ENCODE results near the gene OPCML. TPM values are rescaled to one million over a fixed set of nuclear protein-coding genes. Genes with fewer than 3 reads are reported as not detected.

The OPCML gene
- total RNA-seq, 4 donors from 2014 or later: 0.33 TPM; not detected in 3

DNA sequence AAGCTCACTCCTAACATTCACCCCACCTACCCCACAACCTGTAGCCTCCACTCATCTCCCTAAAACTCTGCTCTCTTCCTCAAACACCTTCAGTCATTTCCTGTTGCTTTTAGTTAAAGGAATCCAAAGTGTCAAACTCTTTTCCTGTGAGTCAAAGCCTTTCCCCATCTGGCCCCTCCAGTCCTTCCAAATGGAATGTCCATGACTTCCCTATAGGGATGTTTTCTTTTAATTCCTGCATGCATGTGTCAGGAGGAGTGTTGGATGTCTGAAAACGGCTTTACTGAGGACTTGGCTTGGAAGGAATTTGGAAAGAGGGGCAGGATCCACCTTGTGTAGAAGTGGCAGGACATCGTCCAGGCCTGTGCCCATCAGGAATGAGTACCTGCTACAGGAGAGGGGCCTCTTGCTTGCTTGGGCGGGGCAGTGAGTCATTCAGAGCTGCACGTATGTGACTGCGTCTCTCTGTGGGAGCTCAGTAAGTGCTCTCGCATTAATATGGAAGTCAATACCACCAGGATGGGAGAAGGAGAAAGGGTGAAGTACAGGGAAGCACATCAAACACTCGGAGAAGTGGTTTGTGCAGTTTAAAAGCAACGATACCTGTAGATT lies 491.9 kb downstream of the OPCML start:
- intact Hi-C loops (cut with DNase I): no loop called here
- Histone ChIP-seq H3K36me3 (no peaks in the 10 kb centered on the region), H3K27me3 (no peaks in the 10 kb centered on the region), H3K27ac (no peak overlapping the region), H3K9me3 (no peaks in the 10 kb centered on the region), H3K4me1 (no peaks in the 10 kb centered on the region), H3K4me3 (replicated peaks in 1 of 3) (no peak overlapping the region)
- no peak for TF ChIP-seq POLR2A (IDR thresholded peaks at IDR 0.05)
- TF ChIP-seq, protein P1, sequence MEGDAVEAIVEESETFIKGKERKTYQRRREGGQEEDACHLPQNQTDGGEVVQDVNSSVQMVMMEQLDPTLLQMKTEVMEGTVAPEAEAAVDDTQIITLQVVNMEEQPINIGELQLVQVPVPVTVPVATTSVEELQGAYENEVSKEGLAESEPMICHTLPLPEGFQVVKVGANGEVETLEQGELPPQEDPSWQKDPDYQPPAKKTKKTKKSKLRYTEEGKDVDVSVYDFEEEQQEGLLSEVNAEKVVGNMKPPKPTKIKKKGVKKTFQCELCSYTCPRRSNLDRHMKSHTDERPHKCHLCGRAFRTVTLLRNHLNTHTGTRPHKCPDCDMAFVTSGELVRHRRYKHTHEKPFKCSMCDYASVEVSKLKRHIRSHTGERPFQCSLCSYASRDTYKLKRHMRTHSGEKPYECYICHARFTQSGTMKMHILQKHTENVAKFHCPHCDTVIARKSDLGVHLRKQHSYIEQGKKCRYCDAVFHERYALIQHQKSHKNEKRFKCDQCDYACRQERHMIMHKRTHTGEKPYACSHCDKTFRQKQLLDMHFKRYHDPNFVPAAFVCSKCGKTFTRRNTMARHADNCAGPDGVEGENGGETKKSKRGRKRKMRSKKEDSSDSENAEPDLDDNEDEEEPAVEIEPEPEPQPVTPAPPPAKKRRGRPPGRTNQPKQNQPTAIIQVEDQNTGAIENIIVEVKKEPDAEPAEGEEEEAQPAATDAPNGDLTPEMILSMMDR (IDR thresholded peaks at IDR 0.05): no peak
- no peak for DNase-seq
- 39 to 42% methylated on average over 8 of the region's 8 CpGs for WGBS, 2 donors

DNA sequence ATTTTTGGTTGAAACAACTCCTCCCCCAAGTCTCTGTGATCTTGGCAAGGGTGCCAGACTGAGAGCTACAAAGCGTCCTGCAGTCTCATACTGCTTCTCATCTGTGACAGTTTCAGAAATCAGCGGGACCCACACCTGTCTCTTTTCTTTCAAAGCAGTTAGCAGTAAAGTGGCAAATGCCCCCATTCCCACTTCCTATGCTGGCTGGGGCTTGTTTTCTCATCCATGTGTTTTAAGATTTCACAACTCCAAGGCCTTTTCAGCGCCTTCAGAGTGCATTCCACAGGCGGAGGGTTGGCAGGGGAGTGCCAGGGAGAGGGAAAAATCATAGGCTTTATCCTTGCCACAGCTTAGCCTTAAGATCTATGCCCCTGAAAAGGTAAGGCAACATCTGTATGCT lies 493.5 kb downstream of the OPCML start:
- no peaks in the 10 kb centered on the region for H3K36me3 ChIP-seq
- no peaks in the 10 kb centered on the region for H3K27me3 ChIP-seq
- no peak overlapping the region for H3K27ac ChIP-seq
- WGBS, 2 donors: 35 to 41% methylated on average over 4 of the region's 4 CpGs
- H3K4me1 ChIP-seq: no peaks in the 10 kb centered on the region
- TF ChIP-seq, protein P1 (IDR thresholded peaks at IDR 0.05): no peak
- TF ChIP-seq POLR2A (IDR thresholded peaks at IDR 0.05): no peak
- H3K9me3 ChIP-seq: no peaks in the 10 kb centered on the region
- no peak for DNase-seq
- intact Hi-C loops (cut with DNase I): no loop called here
- H3K4me3 ChIP-seq (replicated peaks in 1 of 3): no peak overlapping the region

DNA sequence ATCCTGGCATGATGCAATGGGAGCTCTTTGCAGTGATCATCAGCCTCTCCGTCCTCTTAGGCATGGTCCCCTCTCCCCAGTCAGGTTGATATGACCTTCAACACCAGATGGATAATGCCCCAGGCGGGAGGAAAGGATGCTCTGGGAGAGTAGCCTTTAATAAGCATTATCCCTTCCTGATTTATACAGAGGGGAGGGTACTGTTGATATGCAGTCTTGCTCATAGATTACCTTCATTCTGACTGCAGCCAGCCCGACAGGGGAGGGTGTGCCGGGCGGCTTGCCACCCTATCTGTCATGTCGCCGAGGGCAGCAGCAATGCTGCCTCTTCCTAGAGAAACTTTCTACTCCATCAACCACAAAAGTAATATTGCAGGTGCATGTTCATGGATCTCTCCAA lies 497.4 kb downstream of the OPCML start:
- DNase-seq: no peak
- no peaks in the 10 kb centered on the region for H3K36me3 ChIP-seq
- H3K27me3 ChIP-seq: no peaks in the 10 kb centered on the region
- no peak for TF ChIP-seq POLR2A (IDR thresholded peaks at IDR 0.05)
- TF ChIP-seq, protein P1 (IDR thresholded peaks at IDR 0.05): no peak
- H3K4me3 ChIP-seq (replicated peaks in 1 of 3): no peak overlapping the region
- intact Hi-C loops (cut with DNase I): no loop called here
- H3K27ac ChIP-seq: no peak overlapping the region
- no peaks in the 10 kb centered on the region for H3K9me3 ChIP-seq
- 81 to 85% methylated on average over 2 to 7 of the region's 7 CpGs for WGBS, 2 donors
- no peaks in the 10 kb centered on the region for H3K4me1 ChIP-seq

DNA sequence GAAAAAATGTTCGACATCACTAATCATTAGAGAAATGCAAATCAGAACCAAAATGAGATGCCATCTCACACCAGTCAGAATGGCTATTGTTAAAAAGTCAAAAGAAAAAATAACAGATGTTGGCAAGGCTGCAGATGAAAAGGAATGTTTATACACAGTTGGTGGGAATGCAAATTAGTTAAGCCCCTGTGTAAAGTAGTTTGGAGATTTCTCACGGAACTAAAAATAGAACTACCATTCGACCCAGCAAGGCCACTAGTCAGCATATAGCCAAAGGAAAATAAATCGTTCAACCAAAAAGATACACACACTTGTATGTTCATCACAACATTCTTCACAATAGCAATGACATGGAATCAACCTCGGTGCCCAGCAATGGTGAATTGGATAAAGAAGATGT lies 503.2 kb downstream of the OPCML start:
- no peaks in the 10 kb centered on the region for H3K9me3 ChIP-seq
- H3K27me3 ChIP-seq: no peaks in the 10 kb centered on the region
- H3K36me3 ChIP-seq: no peaks in the 10 kb centered on the region
- TF ChIP-seq POLR2A (IDR thresholded peaks at IDR 0.05): no peak
- TF ChIP-seq, protein P1 (IDR thresholded peaks at IDR 0.05): no peak
- intact Hi-C loops (cut with DNase I): no loop called here
- no peak overlapping the region for H3K27ac ChIP-seq
- no peak overlapping the region for H3K4me3 ChIP-seq (replicated peaks in 1 of 3)
- 50 to 54% methylated on average over 5 of the region's 5 CpGs for WGBS, 2 donors
- H3K4me1 ChIP-seq: no peaks in the 10 kb centered on the region
- DNase-seq: no peak

DNA sequence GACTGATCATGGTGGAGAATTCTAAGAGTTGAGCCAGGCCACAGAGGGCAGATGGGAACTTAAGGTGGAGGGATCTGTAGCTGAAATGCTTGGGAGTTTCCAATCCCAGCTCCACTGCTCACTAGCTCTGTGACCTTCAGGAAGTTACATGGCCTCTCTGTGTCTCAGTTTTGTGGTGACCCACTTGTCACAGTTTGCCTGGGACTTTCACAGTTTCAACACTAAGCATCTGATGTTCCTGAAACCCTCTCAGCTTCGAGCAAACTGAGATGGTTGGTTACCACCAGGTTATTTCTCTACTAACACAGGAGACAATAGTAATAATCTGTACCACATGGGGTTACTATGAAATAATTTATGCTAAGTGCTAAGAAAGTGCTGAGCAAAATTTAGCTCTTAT lies 505.3 kb downstream of the OPCML start:
- Histone ChIP-seq H3K4me3 (replicated peaks in 1 of 3) (no peak overlapping the region), H3K36me3 (no peaks in the 10 kb centered on the region), H3K4me1 (no peaks in the 10 kb centered on the region), H3K27ac (no peak overlapping the region), H3K9me3 (no peaks in the 10 kb centered on the region), H3K27me3 (no peaks in the 10 kb centered on the region)
- no peak for TF ChIP-seq POLR2A (IDR thresholded peaks at IDR 0.05)
- TF ChIP-seq, protein P1 (IDR thresholded peaks at IDR 0.05): no peak
- WGBS, 2 donors: 88 to 91% methylated on average over 1 of the region's 1 CpG
- intact Hi-C loops (cut with DNase I): no loop called here
- DNase-seq: no peak
